Inferior parietal cortex (tissue), 1 donor: ENCODE results near the gene NUDT15.
"Not testable (repeated sequence)": the region's sequence is repeated elsewhere in the genome, so short reads cannot be mapped to it uniquely, and the experiment has no call there.

Experiments
- DNase-seq: peaks from one replicate; pipeline ENCODE4 v3.0.0-alpha.2; 2016; ENCODE audit errors: extremely low spot score

The NUDT15 gene

GRCh38 chr13:48042894-48043293 lies 5.4 kb downstream of the NUDT15 start:
- DNase-seq, result no peak

- no peak for DNase-seq
Observed at GRCh38 chr13:48043789-48044503, 6.4 kb downstream of the NUDT15 start.

- DNase-seq, result no peak
Observed at GRCh38 chr13:48050550-48050949, 13.0 kb downstream of the NUDT15 start.

- no peak for DNase-seq
Observed at GRCh38 chr13:48054601-48055000, 17.1 kb downstream of the NUDT15 start.

- no peak for DNase-seq
Observed at GRCh38 chr13:48055712-48056111, 18.2 kb downstream of the NUDT15 start.

GRCh38 chr13:48058536-48058935 lies 21.0 kb downstream of the NUDT15 start:
- DNase-seq, result not testable (repeated sequence)

GRCh38 chr13:48059951-48060350 lies 22.4 kb downstream of the NUDT15 start:
- not testable (repeated sequence) for DNase-seq

GRCh38 chr13:48066310-48066989 lies 28.9 kb downstream of the NUDT15 start:
- DNase-seq, result no peak

GRCh38 chr13:48068036-48068435 lies 30.5 kb downstream of the NUDT15 start:
- DNase-seq, result no peak

- no peak for DNase-seq
Observed at GRCh38 chr13:48068952-48069351, 31.4 kb downstream of the NUDT15 start.

GRCh38 chr13:48069573-48069972 lies 32.0 kb downstream of the NUDT15 start:
- no peak for DNase-seq

- DNase-seq, result no peak
Observed at GRCh38 chr13:48070942-48071341, 33.4 kb downstream of the NUDT15 start.

GRCh38 chr13:48072304-48072703 lies 34.8 kb downstream of the NUDT15 start:
- DNase-seq, result no peak

GRCh38 chr13:48072787-48073186 lies 35.3 kb downstream of the NUDT15 start:
- no peak for DNase-seq

GRCh38 chr13:48074006-48074405 lies 36.5 kb downstream of the NUDT15 start:
- no peak for DNase-seq

GRCh38 chr13:48078251-48078656 lies 40.7 kb downstream of the NUDT15 start:
- no peak for DNase-seq

- DNase-seq, result no peak
Observed at GRCh38 chr13:48081739-48082138, 44.2 kb downstream of the NUDT15 start.

GRCh38 chr13:48086272-48086671 lies 48.7 kb downstream of the NUDT15 start:
- no peak for DNase-seq

GRCh38 chr13:48093588-48093987 lies 56.1 kb downstream of the NUDT15 start:
- no peak for DNase-seq

GRCh38 chr13:48094404-48094780 lies 56.9 kb downstream of the NUDT15 start:
- no peak for DNase-seq

- peak; percentile 98 for DNase-seq
Observed at GRCh38 chr13:48094781-48095502, 57.4 kb downstream of the NUDT15 start, which contains the start of gene MED4. TSS of gene MED4 (minus strand) at chr13:48095104. CDS start at chr13:48095078, 26 bp downstream.

GRCh38 chr13:48096670-48097069 lies 59.1 kb downstream of the NUDT15 start:
- DNase-seq, result no peak
